ENCODE results near the gene SEPTIN12.

GRCh38 chr16:4788910-4789309 is 765 bp upstream of the SEPTIN12 start:
- TF ChIP-seq CTCF (IDR thresholded peaks at IDR 0.05; ENCODE audit: low read depth, low read length, poor library complexity, severe bottlenecking) (no peak), EZH2phosphoT487 (IDR thresholded peaks at IDR 0.05; ENCODE audit: borderline replicate concordance, low read length) (no peak)

Measured in DOHH2 (cell line).